ENCODE results near the gene PHOX2A.
"Not testable (repeated sequence)": the region's sequence is repeated elsewhere in the genome, so short reads cannot be mapped to it uniquely, and the experiment has no call there.

PHOX2A gene

DNA sequence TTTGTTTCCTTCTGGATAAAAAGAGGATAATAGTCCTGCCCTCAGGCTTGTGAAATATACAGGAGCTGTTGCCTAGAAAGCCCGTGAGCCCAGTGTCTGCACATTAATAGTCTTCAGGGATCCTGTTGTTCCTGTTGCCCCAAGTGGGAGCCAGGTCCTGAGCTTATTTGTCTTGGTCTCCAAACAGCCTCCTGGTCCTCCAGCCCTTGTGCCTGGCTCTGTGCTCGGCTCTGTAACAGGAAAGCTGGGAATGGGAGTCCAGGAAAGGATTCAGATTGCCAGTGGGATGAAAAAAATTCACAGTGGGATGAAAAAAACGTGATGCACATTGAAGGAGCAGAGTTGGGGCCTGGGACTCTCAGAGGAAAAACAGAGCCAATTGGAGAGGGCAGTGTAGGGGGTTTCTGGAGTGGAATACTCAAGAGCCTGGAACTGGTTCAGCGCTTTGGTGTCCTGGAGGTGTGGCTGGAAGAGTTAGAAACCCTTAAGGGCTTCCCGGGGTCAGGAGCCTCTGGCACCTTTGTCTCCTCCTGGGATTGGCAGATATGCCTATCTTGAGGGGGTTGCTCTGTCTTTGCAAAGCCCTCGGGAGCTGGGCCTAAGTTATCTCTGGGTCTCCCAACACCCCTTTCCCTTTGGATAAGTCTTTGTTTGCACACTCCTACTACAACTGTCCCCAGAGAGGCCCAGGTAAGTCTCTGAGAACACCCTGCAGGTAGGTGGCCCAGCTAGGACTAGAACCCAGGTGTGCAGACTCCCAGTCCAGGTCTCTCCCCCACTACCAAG, 21.7 kb downstream of the PHOX2A start:
- DNase-seq (ENCODE audit: low read depth, low spot score): no peak

DNA sequence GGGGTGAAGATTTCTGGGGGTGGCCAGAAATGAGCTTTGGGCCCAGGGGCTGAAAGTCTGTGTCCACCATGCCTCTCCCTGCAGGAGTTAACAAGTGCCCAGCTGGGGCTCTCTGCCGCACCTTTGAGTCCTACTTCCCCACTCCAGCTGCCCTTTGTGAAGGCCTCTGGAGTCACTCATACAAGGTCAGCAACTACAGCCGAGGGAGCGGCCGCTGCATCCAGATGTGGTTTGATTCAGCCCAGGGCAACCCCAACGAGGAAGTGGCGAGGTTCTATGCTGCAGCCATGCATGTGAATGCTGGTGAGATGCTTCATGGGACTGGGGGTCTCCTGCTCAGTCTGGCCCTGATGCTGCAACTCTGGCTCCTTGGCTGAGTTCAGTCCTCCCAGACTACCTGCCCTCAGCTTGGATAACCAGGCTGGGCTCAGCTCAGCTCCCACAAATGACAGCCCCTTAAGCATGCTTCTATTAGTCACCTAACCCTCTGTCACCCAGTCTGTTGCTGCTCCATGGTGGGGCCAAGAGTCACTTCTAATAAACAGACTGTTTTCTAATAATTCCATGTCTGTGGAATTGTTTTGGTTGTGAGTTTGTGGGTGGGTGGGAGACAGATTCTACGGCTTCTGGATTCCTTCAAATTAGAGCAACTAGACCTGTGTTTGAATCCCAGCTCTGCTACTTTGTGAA, 22.4 kb downstream of the PHOX2A start:
- no peak for DNase-seq (ENCODE audit: low read depth, low spot score)

DNA sequence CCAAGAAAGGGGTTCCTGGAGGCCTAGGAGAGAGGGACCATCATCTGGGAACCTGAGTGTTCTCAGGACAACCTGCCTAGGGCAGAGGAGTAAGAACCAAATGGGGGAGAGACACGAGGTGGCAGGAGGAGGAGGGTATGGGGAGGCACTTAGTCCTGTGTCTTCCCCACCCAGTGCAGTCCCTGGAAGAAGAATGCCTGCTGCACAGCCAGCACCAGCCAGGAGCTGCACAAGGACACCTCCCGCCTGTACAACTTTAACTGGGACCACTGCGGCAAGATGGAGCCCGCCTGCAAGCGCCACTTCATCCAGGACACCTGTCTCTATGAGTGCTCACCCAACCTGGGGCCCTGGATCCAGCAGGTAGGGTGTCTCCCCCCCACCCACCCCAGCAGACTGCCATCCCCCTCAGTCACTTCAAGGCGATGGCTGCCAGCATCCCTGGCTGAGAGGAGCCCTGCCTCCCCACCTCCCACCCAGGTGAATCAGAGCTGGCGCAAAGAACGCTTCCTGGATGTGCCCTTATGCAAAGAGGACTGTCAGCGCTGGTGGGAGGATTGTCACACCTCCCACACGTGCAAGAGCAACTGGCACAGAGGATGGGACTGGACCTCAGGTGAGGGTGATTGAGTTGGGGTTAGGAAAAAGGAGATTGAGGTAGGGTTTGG, 23.1 kb downstream of the PHOX2A start:
- no peak for DNase-seq (ENCODE audit: low read depth, low spot score)

DNA sequence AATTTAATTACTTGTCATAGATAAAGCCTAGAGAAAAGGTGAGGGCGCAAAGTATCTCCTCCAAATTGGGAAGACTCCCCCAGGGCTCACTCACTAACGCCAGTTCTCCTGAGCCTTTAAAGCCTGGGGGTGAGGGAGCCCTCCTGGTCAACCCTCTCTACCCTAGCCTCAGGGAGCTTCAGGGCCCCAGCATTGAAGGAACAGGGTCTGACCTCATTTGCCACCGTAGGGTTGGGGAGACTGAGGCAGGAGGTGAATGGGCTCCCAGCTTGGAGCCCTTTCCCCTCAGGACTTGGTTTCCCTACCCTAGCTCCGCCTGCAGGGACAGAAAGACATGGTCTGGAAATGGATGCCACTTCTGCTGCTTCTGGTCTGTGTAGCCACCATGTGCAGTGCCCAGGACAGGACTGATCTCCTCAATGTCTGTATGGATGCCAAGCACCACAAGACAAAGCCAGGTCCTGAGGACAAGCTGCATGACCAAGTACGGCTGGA, 25.7 kb downstream of the PHOX2A start:
- DNase-seq (ENCODE audit: low read depth, low spot score): no peak

DNA sequence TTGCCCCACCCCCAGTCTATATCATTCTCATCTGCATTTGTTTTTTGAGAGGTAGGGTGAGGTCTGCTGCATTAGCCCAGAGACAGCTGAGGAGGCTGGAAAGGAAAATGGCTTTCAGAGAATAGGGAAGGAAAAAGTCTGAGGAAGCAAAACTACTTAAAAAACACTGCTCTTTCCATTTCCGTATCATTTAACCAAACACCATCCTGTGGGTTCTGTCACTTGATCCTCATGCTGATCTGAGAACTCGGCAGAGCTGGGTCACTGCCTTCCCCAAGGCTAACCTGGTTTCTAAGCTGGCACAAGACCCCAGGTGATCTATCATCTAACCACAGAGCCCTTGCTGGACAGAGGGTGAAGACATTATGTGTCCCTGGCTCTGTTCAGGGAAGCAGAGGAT, 26.1 kb downstream of the PHOX2A start:
- DNase-seq (ENCODE audit: low read depth, low spot score): no peak

DNA sequence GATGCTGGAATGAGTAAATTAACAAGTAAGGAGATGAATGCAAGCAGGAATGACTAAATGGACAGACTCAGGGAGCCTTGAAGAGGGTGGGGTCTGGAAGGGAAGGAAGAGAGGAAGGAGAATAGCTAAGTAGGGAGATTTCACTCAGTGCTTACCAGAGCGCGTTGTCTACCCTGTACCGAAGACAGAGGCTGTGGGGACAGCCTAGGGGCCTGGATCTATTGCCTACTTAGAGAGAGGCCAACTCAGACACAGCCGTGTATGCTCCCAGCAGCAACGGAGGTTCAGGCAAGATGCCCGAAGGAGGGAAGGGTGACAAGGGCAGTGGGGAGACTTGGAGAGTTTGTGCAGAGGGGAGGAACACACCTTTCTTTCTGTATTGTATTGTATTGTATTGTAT, 27.3 kb downstream of the PHOX2A start, which contains the start of gene FOLR2:
Gene FOLR2 (plus strand): TSS at position 157 of the 400 bp plus-strand sequence. CDS start 1,791 bp downstream, outside the sequence.
- no peak for DNase-seq (ENCODE audit: low read depth, low spot score)

DNA sequence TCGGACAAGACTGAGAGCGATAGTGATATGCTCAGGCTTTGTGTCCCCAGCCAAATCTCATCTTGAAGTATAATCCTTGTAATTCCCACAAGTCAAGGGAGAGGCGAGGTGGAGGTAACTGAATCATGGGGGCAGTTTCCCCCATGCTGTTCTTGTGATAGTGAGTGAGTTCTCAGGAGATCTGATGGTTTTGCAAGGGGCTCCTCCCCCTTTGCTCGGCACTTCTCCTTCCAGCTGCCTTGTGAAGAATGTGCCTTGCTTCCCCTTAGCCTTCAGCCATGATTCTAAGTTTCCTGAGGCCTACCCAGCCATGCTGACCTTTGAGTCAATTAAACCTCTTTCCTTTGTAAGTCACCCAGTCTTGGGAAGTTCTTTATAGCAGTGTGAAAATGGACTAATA, 34.9 kb downstream of the PHOX2A start:
- DNase-seq (ENCODE audit: low read depth, low spot score): no peak

DNA sequence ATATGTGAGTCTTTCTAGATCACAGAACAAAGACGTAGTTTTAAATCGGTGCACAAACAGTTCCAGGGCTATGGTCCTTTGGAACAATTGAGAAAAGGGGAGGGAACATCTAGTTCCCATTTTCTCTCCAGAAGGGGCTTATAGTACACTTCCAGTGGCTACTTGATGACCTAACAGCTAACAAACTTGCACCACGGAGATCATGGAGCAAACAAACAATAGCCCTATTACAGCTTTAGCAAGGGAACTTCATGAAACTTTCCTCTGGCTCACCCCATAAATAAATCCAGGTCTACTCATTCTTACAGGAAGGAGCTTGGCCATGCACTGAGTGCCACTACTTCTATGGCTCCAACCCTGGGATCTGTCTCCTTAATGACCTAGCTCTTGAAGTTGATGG, 35.7 kb downstream of the PHOX2A start:
- DNase-seq (ENCODE audit: low read depth, low spot score): no peak

DNA sequence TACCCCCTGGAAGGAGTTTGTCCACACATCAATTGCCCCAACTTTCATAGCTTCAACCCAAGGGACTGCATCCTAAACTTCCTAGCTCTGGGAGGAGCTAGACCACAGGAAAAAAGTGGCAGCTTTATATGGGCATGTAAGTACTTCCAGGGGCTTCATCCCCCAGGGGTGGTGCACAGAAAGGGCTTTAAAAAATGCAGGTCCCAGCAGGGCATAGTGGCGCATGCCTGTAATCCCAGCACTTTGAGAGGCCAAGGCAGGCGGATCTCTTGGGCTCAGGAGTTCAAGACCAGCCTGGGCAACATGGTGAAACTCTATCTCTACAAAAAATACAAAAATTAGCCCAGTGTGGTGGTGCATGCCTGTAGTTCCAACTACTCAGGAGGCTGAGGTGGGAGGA, 37.2 kb downstream of the PHOX2A start:
- not testable (repeated sequence) for DNase-seq (ENCODE audit: low read depth, low spot score)

DNA sequence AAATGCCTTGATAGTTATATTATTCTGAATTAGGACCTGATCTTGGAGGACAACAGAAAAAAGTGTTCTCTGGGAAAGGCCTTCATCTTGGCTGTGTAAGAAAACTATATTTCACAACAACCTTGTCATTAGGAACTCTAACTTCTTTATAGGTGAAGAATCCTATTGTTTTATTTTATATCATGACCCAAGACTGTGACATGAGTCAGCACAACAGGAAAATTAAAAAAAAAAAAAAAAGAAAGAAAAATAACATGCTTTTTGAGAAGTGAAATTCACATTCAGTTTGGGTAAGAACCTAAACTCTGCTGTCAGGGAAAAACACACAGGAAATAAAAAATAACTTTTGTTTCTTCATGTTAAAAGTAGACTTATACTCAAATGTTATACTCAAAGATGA, 39.1 kb downstream of the PHOX2A start:
- no peak for DNase-seq (ENCODE audit: low read depth, low spot score)

DNA sequence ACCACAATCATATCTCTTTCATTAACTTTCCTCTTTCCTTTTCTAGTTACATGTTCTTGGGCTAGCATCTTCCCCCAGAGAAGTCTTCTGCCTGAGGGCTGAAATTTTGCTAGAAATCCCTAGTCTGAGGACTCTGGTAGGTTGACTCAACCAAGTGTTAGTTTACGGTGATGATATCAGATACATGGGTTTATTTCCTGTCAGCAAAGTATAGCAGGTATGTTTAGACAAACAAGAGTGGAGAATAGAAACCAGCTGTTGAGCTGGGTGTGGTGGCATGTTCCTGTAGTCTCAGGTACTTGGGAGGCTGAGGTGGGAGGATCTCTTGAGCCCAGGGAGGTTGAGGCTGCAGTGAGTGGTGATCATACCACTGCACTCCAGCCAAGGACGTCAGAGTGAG, 40.8 kb downstream of the PHOX2A start:
- no peak for DNase-seq (ENCODE audit: low read depth, low spot score)

DNA sequence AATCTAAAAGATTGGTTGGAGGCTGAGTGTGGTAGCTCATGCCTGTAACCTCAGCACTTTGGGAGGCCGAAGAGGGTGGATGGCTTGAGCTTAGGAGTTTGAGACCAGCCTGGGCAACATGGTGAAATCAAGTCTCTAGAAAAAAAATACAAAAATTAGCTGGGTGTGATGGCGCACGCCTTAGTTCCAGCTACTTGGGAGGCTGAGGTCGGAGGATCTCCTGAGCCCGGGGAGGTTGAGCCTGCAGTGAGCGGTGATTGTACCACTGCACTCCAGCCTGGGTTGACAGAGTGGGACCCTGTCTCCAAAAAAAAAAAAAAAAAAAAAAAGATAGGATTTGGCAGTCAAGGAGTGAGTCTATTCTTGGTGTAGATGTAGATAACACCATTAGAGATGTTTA, 41.4 kb downstream of the PHOX2A start:
- no peak for DNase-seq (ENCODE audit: low read depth, low spot score)

DNA sequence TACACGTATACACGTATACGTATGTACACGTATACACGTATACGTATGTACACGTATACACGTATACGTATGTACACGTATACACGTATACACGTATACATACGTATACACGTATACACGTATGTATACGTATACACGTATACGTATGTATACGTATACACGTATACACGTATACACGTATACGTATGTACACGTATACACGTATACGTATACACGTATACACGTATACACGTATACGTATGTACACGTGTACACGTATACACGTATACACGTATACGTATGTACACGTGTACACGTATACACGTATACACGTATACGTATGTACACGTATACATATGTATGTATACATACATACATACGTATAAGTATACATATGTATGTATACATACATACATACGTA, 42.5 kb downstream of the PHOX2A start:
- DNase-seq (ENCODE audit: low read depth, low spot score): not testable (repeated sequence)

DNA sequence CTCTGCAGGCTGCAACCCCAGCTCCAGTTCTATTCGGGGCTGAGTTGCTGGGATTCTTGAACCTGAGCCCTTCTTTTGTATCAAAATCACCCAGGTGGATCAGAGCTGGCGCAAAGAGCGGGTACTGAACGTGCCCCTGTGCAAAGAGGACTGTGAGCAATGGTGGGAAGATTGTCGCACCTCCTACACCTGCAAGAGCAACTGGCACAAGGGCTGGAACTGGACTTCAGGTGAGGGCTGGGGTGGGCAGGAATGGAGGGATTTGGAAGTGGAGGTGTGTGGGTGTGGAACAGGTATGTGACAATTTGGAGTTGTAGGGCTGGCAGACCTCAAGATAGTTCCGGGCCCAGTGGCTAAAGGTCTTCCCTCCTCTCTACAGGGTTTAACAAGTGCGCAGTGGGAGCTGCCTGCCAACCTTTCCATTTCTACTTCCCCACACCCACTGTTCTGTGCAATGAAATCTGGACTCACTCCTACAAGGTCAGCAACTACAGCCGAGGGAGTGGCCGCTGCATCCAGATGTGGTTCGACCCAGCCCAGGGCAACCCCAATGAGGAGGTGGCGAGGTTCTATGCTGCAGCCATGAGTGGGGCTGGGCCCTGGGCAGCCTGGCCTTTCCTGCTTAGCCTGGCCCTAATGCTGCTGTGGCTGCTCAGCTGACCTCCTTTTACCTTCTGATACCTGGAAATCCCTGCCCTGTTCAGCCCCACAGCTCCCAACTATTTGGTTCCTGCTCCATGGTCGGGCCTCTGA, 48.3 kb downstream of the PHOX2A start:
- DNase-seq (ENCODE audit: low read depth, low spot score): no peak

DNA sequence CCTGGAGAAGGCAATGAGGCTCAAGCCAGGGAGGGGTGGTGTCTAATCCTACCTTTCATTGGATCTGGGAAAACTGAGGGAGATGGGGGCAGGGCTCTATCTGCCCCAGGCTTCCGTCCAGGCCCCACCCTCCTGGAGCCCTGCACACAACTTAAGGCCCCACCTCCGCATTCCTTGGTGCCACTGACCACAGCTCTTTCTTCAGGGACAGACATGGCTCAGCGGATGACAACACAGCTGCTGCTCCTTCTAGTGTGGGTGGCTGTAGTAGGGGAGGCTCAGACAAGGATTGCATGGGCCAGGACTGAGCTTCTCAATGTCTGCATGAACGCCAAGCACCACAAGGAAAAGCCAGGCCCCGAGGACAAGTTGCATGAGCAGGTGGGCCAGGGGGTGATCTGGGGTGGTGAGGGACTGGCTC, 52.0 kb downstream of the PHOX2A start, which contains the start of gene FOLR1:
Gene FOLR1 (plus strand): TSS at position 180 of the 421 bp plus-strand sequence. CDS start 34 bp downstream, at position 214.
- DNase-seq (ENCODE audit: low read depth, low spot score): peak; percentile 50

DNA sequence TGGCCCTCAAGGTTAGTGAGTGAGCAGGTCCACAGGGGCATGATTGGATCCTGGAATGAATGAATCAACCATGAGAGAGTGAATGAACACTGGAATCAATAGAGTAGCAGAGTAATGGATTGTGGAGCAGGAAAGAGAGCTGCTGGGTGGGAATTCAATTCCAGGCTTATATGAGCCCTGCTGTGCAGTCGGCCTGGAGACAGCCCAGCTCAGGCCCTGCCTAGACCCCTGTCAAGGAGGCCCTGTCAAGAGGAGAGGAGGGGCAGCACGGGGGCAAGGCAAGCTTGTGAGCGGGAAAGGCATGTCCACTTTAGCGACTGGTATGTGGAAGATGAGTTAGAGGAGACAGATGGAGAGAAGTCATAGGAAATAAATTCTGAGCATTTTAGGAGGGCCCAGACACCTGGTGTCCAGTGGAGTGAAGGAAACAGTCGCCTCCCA, 53.3 kb downstream of the PHOX2A start:
- DNase-seq (ENCODE audit: low read depth, low spot score): no peak

DNA sequence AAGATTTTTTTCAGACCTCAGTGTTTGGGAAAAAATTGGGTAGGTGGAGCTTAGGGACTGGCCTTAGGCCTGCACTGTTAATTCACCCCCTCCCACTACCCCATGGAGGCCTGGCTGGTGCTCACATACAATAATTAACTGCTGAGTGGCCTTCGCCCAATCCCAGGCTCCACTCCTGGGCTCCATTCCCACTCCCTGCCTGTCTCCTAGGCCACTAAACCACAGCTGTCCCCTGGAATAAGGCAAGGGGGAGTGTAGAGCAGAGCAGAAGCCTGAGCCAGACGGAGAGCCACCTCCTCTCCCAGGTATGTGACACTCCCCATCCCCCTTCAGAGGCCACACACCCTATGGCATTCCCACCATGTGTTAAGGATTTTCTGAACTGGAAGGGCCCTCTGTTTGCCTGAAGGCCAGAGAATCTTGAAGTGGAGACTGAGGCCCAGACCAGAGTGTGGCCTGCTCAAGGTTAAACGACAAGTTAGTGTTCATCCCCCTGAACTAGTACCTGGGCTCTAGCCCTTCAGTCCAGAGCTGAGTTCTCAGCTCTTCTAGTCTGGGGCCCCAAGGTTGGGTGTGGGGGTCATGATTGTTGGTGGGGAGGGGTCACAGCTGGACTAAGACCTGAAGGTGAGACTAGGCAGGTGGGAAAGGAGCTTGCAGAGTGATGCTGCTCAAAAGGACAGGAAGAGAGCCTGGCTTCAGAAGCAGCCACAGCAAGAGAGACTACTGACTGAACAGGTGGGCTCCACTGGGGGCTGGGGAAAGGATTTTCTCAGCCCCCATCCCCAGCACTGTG, 54.3 kb downstream of the PHOX2A start:
- peak; percentile 67 for DNase-seq (ENCODE audit: low read depth, low spot score)
